HG03439 (cell line): Measurements from ENCODE around the gene PTPRE.

Experiments used
- ATAC-seq: cut with Tn5 transposase; IDR thresholded peaks from one replicate; pipeline ENCODE4 v1.9.1; 2021; ENCODE audit warnings: mild to moderate bottlenecking, moderate library complexity; ENCODE audit not compliant: unreplicated experiment

The PTPRE gene

DNA sequence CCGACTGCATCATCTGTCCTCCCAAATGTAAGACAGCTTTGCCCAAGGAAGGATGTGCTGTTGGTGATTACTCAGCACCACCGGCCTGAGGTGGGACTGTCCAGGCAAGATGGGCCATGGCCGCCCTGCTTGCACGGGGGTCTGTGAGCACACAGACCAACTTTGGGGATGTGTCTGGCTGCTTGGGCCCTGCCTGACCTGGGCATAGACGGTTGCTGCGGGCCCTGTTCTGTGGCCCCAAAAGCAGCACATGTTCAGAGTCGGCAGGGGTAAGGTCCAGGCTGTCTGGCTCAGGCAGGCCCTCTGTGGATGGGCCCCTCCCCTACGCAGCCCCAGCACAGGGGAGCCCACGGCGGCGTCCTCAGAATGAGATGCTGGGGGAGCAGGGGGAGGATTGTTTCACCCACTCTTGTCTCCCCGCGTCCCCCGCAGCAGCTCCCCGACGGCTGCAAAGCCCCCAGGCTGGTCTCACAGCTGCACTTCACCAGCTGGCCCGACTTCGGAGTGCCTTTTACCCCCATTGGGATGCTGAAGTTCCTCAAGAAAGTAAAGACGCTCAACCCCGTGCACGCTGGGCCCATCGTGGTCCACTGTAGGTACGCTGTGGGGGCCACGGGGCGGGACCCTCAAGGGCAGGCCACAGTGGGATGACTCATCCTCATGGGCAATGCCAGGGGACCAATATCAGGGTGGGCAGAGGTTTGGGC, 160.9 kb downstream of the PTPRE start:
- no peak for ATAC-seq

DNA sequence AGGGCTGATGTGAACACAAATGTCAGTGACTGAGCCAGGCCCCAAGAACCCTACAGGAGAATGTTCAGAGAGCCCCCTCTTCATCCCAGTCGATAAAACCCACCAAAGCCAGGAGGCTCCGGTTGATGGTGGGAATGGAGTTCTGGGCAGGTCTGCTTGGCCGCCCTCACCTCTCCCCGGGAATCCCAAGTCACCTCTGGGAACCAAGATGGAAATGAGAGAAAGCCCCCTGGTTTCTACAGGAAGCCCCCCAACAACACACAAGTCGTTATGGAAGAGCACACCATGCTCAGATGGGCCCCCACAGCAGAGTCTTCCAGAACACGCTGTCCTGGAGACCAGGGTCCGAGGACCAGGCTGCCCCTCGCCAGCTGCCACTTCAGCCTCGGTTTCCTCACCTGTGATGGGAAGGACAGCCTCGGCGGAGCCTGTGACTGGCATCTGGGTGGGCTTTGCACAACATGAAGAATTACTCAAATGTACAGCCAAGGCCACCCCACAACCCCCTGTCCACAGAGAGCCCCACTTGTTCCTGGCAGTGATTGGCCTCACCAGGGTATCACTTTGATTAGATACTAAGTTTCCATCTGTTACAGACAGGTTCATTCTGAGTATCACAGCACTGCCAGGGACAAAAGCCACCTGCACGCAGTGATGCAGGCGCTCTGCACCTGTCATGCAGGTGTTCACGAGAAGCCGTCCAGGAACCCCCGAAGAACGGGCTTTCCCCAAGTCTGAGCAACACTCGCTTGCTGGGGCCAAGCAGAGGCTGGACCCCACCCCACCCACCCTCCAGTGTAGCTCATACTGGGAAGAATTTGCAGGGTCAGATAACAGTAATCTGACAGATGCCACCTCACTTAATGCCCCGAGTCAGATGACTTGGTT, 161.7 kb downstream of the PTPRE start:
- no peak for ATAC-seq

DNA sequence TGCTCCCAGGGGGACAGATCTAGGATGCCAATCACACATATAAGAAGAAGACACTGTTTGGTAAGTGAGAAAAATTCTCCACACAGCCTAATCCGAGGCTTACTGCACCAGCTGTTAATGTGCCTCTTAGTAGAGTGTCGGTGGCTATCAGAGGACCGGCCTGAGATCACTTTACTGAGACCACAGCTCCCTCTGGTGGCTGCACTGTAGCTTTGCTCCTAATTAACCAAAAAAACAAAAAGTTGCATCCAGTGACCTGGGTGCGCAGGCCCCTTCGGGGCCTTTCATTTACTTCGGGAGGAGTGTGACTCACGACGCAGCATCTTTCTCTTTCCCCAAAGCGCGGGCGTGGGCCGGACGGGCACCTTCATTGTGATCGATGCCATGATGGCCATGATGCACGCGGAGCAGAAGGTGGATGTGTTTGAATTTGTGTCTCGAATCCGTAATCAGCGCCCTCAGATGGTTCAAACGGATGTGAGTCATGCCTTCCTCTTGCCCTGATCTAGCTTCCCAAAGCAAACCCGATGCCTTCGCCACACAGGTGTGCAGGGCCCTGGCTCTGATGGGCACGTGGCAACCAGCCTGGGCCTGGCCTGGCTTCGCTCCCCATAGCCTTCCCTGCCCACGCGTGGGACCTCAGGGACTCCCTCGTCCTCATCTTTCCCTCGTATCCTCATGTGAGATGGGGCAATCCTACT, 162.6 kb downstream of the PTPRE start:
- peak; percentile 58 for ATAC-seq

DNA sequence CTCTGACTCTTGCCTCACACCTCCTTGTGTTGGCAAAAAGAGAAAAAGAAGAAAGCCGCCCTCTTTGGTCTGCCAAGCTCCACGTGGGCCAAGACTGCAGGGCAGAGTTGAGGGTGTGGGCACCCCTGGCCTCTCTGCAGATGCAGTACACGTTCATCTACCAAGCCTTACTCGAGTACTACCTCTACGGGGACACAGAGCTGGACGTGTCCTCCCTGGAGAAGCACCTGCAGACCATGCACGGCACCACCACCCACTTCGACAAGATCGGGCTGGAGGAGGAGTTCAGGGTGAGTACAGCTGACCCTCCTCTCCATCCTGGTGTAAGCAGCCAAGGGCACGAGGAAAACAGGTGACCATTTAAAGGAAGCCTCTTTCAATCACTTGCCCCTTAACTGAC, 163.3 kb downstream of the PTPRE start:
- no peak for ATAC-seq

DNA sequence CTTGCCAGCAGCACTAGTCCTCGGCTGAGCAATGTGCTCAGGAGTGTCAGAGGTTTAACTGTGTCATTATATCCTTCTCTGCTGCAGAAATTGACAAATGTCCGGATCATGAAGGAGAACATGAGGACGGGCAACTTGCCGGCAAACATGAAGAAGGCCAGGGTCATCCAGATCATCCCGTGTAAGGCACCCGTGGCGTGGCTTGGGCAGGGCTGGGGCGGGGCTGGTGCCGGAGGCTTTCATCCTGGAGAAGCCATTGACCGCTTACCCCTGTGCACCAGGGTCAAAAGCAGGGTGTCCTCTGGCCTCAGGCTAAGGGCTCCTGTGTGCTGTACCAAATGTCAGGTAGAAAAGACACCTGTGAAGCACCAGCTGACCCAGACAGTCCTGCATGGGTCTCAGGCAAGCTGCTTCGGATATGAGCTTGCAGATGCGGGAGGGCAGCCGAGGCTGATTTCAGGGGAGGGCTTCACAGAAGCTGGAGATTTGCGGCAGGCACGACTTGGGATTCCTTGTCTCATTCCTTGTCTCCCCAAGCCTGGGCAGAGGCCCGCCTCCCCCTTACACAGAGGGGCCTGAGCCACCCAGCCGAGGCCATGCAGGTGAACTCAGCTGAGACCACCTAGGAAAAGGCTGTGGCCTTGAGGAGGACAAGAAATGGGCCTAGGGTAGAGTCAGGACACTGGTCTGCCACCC, 164.0 kb downstream of the PTPRE start:
- no peak for ATAC-seq

DNA sequence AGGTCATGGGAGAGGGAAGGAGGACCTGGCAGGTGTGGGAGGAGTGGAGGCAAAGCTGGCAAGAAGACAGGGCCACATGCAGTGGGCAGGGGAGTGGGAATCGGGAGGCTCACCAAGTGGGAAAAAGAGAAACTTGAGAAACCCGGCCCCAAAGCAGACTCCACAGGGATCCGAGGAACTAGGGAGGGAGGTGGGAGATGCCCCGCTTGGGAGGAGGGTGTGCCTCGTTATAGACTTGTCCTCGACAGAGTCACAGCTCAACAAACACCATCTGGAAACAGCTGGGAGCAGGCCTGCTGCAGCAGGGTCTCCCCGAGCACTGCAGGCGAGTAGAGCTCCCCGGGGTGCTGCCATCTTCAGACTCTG, 164.5 kb downstream of the PTPRE start:
- no peak for ATAC-seq

DNA sequence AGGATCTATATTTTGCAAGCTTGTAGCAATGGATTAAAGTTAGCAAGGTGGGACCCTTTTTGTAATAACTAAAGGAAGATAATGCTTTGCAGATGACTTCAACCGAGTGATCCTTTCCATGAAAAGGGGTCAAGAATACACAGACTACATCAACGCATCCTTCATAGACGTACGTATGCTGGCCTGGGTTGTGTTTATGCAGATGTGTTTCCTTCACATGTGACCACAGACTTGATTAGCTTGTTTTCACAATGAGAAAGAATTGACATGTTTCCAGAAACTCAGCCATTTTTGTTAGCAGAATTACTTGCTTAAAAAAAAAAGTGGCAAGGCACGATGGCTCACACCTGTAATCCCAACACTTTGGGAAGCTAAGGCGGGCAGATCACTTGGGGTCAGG, 165.1 kb downstream of the PTPRE start:
- ATAC-seq = no peak

DNA sequence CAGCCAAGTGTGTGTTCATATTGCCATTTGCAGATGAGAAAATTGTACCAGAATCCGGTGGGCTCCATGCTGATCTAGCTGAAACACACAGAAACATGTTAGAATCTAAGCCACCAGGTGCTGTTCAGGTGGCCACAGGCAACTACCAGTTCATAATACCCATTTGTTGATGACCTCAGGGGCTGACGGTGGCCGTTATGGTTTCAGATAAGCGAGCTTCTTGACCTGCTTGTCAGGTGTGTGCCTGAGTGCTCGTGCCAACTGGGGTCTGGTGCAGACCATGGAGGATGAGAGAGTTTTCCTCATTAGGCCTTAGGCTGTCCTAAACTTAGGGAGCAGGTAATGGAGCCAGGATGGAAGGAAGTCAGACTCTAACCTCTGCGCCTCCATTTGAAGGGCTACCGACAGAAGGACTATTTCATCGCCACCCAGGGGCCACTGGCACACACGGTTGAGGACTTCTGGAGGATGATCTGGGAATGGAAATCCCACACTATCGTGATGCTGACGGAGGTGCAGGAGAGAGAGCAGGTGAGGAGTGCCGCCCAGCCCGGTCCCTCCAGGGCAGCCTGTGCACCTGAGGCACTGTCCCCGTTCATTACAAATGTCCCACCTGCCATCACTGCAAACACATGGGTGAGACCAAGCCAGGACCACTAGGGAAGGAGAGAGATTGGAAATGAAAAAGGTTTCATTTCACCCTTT, 166.2 kb downstream of the PTPRE start:
- no peak for ATAC-seq

DNA sequence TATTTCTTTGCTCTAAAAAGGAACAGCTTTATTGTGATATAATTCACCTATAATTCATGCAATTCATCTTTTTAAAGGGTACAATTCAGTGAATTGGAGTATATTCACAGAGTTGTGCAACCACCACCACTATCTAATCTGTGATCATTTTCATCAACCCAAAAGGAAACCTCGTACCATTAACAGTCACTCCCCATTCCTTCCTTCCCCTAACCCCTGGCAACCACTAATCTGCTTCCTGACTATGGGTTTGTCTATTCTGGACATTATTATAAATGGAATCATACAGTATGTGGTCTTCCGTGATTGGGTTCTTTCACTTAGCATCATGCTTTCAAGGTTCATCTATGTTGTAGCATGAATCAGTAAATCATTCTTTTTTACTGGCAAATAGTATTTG, 167.0 kb downstream of the PTPRE start:
- ATAC-seq = no peak

DNA sequence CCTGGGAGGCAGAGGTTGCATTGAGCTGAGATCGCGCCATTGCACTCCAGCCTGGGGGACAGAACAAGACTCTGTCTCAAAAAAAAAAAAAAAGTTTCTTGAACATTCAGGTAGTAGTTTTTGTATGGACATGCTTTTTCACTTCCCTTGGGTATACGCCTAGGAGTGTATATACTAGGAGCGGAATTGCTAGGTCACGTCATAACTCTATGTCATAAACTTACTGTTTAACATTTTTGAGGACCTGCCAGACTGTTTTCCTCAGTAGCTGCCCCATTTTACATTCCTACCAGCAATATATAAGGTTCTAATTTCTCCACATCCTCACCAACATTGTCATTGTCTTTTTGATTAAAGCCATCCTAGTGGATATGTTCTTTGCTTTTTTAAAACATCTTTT, 167.7 kb downstream of the PTPRE start:
- ATAC-seq = no peak

DNA sequence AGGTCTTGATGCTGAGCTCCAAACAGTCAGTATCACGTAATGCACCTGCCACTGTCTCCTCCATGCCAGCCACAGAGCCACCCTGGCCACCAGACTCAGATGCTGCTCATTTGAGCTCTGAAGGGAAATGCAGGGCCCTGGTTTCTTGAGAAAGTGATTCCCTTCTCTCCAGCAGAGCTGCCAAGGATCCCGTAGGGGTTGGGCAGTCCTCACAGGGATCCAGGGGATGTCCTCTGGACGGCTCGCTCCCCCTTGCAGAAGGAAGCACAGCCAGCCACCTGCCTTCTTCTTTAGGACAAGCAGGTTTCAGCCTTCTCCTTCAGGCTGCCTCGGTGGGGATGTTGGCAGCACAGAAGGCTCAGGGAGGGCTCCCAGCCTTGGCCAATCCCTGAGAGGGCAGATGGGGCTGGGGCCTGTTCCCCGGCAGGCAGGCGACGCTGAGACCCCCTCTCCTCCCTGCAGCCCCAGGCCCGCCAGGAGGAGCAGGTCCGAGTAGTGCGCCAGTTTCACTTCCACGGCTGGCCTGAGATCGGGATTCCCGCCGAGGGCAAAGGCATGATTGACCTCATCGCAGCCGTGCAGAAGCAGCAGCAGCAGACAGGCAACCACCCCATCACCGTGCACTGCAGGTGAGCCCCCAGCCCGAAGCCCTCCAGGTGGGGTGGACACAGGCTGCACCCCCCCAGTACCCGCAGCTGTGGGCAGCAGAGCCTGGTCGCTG, 170.4 kb downstream of the PTPRE start:
- no peak for ATAC-seq

DNA sequence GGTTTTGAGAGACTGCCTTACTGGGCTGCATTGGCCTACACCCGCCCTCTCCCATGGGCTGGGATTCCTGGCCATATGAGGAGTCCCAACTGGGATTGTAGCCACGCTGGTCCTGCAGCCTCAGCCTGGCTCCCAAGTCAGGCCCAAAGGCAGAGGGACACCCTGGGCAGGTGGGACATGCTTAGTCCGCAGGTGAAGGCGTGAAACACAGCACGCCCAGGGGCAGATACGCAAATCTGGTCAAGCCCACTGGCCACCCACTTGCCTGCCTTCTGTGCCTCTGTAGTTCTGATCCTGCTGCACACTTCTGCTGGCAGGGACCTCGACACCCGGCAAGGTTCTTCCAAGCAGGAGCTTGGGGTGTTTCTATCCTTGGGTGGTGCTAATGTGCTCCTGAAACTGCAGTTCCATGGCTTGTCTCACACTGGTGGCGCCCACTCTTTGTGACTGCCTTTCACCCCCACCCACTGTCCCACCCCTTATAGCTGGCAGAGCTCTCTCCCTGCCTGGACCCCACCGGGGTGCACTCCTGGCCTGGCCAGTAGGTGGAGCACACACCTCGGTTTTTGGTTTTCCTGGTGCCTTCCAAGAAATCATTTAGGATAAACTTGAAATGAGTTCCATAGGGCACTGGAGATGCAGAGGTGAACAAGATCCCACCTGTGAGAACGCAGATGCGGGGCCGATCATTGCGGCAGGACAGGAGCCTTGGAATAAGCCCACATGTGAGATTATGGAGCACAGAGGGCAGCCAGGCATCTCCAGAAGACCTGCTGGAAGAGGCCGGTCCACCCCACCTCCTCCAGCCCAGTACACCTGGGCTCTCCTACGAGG, 171.4 kb downstream of the PTPRE start:
- no peak for ATAC-seq

DNA sequence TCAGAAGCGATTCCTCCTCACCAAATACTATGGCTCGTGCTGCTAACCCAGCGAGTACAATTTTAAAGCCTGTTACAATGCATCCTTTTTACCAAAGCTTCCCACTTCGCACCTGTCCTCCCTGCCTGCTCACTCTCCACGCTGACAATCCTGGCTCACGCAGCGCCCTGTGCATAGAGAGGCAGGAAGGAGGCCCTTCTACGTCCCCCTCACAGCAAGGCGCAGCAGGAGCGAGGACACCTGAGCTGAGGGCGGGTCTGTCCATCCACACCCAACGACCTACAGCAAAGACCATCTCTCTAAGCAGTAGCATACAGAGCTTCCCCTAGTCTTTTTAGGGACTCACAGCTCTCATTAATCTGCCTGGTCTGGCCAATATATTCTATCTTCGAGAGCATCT, 173.3 kb downstream of the PTPRE start:
- ATAC-seq = no peak

DNA sequence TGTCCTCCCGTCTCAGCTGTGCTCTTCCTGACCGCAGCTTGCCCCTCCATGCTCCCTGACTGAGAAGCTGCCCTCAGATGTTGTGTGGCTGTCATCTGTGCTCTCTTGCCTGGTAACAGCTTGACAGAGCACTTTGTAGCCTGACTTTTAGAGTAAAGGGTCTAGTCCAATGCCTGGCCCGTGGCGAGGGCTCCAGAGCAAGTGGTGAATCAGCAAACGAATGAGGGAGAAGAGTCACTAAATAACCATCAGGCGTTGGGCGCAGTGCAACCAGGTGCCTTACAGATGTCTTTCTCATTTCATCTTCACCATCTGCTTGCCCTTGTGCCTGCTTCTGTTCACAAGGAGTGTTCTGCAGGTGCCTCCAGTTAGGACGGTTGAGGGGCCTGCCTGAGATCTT, 173.7 kb downstream of the PTPRE start:
- ATAC-seq = no peak

DNA sequence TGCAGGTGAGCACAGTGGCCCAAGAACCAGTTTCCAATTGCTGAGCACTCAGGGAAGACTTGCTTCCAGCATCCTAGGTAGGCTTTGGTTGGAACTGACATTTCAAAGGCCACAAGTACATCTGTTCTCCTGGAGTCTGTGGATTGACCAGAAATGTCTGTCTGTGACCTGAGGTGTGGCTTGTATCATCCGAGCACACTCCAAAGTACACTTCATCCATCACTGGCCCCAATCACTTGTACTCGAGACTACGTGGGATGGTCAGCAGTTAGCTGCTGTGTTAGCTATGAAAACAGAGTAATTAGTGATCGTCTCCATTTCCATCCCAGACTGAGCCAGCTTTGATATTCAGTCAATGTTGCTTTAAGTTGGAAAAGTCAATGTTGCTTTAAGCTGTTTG, 174.3 kb downstream of the PTPRE start:
- no peak for ATAC-seq

DNA sequence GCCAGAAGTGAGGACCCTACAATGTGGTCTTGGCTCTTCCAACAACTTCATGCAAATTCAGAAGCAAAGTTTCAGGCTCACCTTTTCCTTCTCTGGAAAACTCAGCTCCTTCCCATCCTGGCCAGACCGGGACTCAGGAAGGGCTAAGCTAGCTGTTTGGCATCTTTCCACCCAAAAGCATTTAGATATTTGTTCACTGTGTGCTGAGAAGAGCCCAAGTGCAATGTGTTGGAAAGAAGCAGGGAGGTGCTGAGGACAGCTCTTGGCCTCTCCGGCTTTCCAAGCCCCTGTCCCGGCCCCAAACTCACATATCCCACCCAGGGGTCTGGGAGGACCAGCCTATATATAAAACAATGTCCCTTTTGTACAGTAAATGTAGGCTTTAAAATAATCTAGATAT, 174.8 kb downstream of the PTPRE start:
- no peak for ATAC-seq

DNA sequence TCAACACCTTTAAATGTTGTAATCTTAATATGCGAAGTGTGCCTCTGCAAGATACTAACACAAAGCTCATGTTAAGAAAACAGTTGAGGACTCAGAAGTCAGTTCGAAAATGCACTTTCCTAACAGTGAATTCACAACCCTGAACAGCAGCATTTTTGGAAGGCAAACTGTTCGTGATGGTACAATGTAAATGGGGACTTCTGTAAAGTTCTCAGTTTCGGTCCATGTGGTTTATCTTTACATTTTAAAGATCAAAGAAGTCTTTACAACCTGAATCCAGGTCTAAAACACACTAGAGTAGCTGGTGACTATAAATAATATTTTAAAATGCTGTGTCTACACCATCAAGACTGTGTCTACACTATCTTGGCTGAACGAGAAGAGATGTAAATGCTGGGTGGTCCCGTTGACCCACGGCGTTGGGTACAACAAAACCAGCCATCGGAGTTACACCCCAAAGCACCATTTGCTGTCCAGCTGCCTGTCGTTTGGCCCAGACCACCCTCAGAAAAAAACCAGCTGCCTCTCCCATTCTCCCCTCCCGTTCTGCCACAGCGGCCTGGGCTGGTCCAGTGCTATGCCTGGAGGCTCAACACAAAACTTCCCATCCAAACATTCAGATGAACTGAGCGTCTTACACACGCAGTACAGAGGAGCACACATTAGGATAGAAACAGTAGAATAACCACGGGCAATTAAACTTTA, 176.4 kb downstream of the PTPRE start:
- ATAC-seq = no peak

DNA sequence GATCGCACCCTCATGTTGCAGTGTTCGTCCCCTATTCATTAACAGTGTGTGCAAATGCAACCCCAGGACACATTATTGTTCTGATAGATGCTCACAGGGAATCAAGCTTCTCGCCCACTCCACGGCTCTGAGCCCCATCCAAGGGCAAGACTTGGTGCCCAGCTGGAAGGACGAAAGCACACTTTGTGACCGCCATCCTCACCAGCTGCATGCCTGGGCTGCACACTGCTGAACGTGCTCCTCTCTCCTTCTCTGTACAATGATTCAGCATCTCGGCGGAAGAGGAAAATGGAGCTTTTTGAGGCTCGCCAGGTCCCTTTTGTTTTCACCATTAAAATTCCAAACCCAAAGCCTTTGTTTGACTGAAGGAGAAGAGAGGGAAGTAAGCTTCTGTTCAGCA, 177.5 kb downstream of the PTPRE start:
- no peak for ATAC-seq

DNA sequence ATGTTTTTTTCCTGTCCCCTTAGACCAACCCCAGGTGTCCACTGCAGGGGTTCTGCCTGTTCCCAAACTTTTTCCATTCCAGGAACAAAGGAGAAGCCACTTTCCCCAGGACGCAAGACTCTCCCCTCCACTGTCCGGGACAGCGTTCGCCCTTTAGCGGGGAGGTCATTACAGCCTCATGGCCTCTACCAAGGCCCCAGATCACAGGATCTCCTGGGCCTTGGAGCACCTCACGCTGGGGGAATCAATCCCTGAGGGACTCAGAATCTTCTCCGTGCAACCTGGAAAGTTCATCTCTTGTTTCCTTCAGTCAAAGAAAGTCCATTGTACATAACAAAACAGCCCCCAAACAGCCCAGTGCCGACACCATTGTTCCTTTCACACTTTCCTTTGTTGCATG, 178.1 kb downstream of the PTPRE start:
- no peak for ATAC-seq
